K562 (cell line): ENCODE measurements around the gene SERHL2. TPM values are rescaled to one million over a fixed set of nuclear protein-coding genes. Genes with fewer than 3 reads are reported as not detected.
A peak's percentile ranks its signal among the peaks of the same experiment; 100 is the strongest.

Experiments
- ARHGAP35 ChIP-seq: fragments of 450-650 bp; IDR thresholded peaks from 2 replicates; pipeline ENCODE4 v1.6.1; 2018; ENCODE audit not compliant: partially characterized antibody
- C11orf30 ChIP-seq: fragments of 450-650 bp; IDR thresholded peaks from 2 replicates; pipeline ENCODE4 v1.6.1; 2016; ENCODE audit warnings: low read depth, mild to moderate bottlenecking
- CAMTA2 ChIP-seq: fragments of 250-450 bp; sonication (Bioruptor Pico); conservative IDR thresholded peaks from 2 replicates; pipeline ENCODE4 v1.5.1; 2022
- CTBP1 ChIP-seq: fragments of 450-650 bp; IDR thresholded peaks from 2 replicates; pipeline ENCODE4 v1.6.1; 2016; ENCODE audit warnings: borderline replicate concordance
- DIDO1 ChIP-seq: fragments of 450-650 bp; IDR thresholded peaks from 2 replicates; pipeline ENCODE4 v1.6.1; 2016; ENCODE audit warnings: low read depth, missing biosample characterization, missing genetic modification characterization
- EHMT2 ChIP-seq: fragments of 450-650 bp; IDR thresholded peaks from 2 replicates; pipeline ENCODE4 v1.6.1; 2018; ENCODE audit warnings: antibody characterized with exemption
- ETV5 ChIP-seq: sonication (generic); formaldehyde crosslinking; IDR thresholded peaks from 2 replicates; pipeline ENCODE4 v1.4.0; 2020; ENCODE audit warnings: low read depth, mild to moderate bottlenecking, missing genetic modification reagents
- FOS ChIP-seq: IDR thresholded peaks from 3 replicates; pipeline ENCODE4 v1.6.1; 2011; ENCODE audit not compliant: insufficient read length; ENCODE audit errors: extremely low read depth
- GABPB1 ChIP-seq: sonication (generic); formaldehyde crosslinking; IDR thresholded peaks from 2 replicates; pipeline ENCODE4 v1.8.0; 2022; ENCODE audit warnings: mild to moderate bottlenecking, missing genetic modification reagents
- KDM4B ChIP-seq, 2 experiments: fragments of 450-650 bp in 1 of 2; sonication (generic) in 1 of 2; IDR thresholded peaks; 2 replicates each; pipeline ENCODE4 v1.6.1; 2016 to 2017; ENCODE audit warnings: borderline replicate concordance in 2 of 2, antibody characterized with exemption in 1 of 2, low read depth in 1 of 2, mild to moderate bottlenecking in 1 of 2
- KLF10 ChIP-seq: fragments of 250-450 bp; sonication (Bioruptor Pico); IDR thresholded peaks from 2 replicates; pipeline ENCODE4 v1.6.1; 2021; ENCODE audit warnings: matching md5 sums
- NR2C2 ChIP-seq, 2 experiments: fragments of 200-800 bp in 1 of 2; sonication (Bioruptor generic) in 1 of 2; sonication (generic) in 1 of 2; formaldehyde crosslinking in 1 of 2; IDR thresholded peaks; 2 replicates each; pipeline versions ENCODE4 v1.6.1 to v1.8.0; 2016 to 2022; ENCODE audit warnings: mild to moderate bottlenecking in 1 of 2, missing compliant biosample characterization in 1 of 2, missing genetic modification characterization in 1 of 2, missing genetic modification reagents in 1 of 2
- NRF1 ChIP-seq, 2 experiments: fragments of 450-650 bp; IDR thresholded peaks in 1 of 2; conservative IDR thresholded peaks in 1 of 2; 2 replicates each; pipeline ENCODE4 v1.6.1; 2014; ENCODE audit warnings: mild to moderate bottlenecking in 2 of 2
- PRPF4 ChIP-seq: fragments of 200-400 bp; formaldehyde crosslinking; IDR thresholded peaks from one replicate; pipeline ENCODE4 v1.6.1; 2017; ENCODE audit warnings: low read length, low read depth, mild to moderate bottlenecking; ENCODE audit not compliant: insufficient read depth, poor library complexity, severe bottlenecking
- RBFOX2 ChIP-seq: fragments of 200-400 bp; formaldehyde crosslinking; IDR thresholded peaks from 2 replicates; pipeline ENCODE4 v1.6.1; 2017; ENCODE audit warnings: low read depth, mild to moderate bottlenecking, low read length, moderate library complexity
- RHOXF2B ChIP-seq: fragments of 250-450 bp; sonication (Bioruptor Pico); conservative IDR thresholded peaks from 2 replicates; pipeline ENCODE4 v1.5.1; 2021
- TARDBP ChIP-seq: fragments of 450-650 bp; IDR thresholded peaks from 2 replicates; pipeline ENCODE4 v1.6.1; 2016
- polyA plus RNA-seq, 8 experiments: library from polyadenylated mRNA; depleted of rRNA in 4 of 8; stranded (reverse) in 5 of 8; unstranded in 3 of 8; fragments of >200 nt; fragmentation: Nextera tagmentation in 2 of 8; fragmentation: Illumina TruSeq in 1 of 8; extraction: Ambion mirVana in 2 of 8; extraction: Trizol in 1 of 8; gene quantifications; 2 replicates each; pipeline versions ENCODE4 v1.2.1 to v1.2.3, GENCODE V29; 2011 to 2014; ENCODE audit warnings: inconsistent platforms in 1 of 8, missing spikeins in 1 of 8
- total RNA-seq, 7 experiments: library from RNA; depleted of rRNA in 6 of 7; stranded (reverse); fragments of >200 nt in 6 of 7; fragmentation: Illumina TruSeq in 2 of 7; extraction: Trizol in 2 of 7; gene quantifications; 2 replicates each; pipeline versions ENCODE4 v1.2.1 to v1.2.3, GENCODE V29; 2011 to 2021; ENCODE audit warnings: low replicate concordance in 1 of 7
- TF ChIP-seq, protein P1 (sequence below), 3 experiments: fragments of 200-800 bp in 1 of 3; fragments of 250-450 bp in 1 of 3; fragments of 450-650 bp in 1 of 3; sonication (Bioruptor Pico) in 1 of 3; sonication (Bioruptor generic) in 1 of 3; formaldehyde crosslinking in 1 of 3; IDR thresholded peaks; 2 replicates each; pipeline versions ENCODE4 v1.6.1 to v1.8.0; 2016 to 2022; ENCODE audit warnings: mild to moderate bottlenecking in 2 of 3, missing genetic modification characterization in 2 of 3, missing compliant biosample characterization in 1 of 3, moderate library complexity in 1 of 3
- TF ChIP-seq, protein P2 (sequence below): fragments of 250-450 bp; sonication (Bioruptor Pico); IDR thresholded peaks from 2 replicates; pipeline ENCODE4 v1.6.1; 2021; ENCODE audit warnings: mild to moderate bottlenecking

SERHL2 gene
- total and polyA plus RNA-seq, 9 of the 15 experiments (the other 6 are each of a cell fraction or from before 2014, with no cell fraction given), result 19.9 to 62.6 (median 25.2) TPM

DNA sequence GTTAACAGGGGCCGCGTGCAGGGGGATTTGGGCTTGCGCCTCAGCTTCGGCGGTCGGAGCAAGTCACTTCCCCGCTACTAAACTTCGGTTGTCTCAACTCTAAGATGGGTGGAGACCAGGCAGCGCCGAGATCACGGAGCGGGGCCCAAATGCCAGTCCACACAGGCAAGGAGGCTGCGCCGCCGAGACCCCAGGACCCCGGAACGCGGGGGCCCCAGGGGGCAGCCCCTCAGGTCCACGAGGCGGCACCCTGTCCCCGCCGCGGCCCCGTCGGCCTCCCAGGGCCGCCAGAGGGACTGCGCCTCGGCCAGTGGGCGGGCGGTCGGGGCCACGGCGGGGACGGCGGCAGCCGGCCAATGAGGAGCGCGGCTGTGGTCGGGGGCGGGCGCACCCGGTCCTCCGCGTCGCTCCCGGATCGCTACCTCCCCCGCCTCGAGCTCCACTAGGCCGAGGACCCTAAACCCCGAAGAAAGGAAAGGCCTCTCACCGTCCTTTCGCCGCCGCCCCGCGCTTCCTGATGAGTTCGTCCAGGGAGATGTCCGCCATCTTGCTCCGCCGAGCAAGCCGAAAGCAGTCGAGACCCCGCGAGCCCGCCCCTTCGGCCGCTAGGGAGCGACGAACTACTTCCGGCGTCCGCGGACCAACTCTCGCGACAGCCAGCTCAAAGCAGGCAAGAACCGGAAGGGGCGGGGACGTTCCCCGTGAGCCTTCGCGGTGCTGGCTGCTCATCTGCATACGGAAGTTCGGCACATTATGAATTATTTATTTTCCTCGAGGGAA, 60.7 kb downstream of the SERHL2 start, which contains the start of gene POLDIP3 (continued):
- TF ChIP-seq GABPB1 (CRISPR knock-in tag) (peak; percentile 96), CAMTA2 (CRISPR knock-in tag) (no peak), C11orf30 (peak; percentile 62), ARHGAP35 (peak; percentile 61), CTBP1 (peak; percentile 63; the same call in 1 of the 2 replicates), RHOXF2B (no peak), NRF1 (conservative IDR thresholded peaks at IDR 0.05 in 1 of 2, IDR thresholded peaks at IDR 0.05 in 1 of 2) (peak; percentile 54 to 59; a peak in 2 of 4 replicates), EHMT2 (no peak), NR2C2 (CRISPR knock-in tag; IDR thresholded peaks at IDR 0.05) (peak; percentile 25; the same call in 1 of the 2 replicates), NR2C2 (tag; IDR thresholded peaks at IDR 0.05) (peak; percentile 97), KDM4B (IDR thresholded peaks at IDR 0.05; ENCODE audit: borderline replicate concordance in 2 of 2, low read depth in 1 of 2) (no peak), DIDO1 (tag) (peak; percentile 63; the same call in 1 of the 2 replicates), FOS (no peak), TARDBP (0 out of 2 replicates have a peak, but pooled peaks have one; percentile 40), KLF10 (CRISPR knock-in tag) (no peak), ETV5 (CRISPR knock-in tag) (peak; percentile 47; the same call in 1 of the 2 replicates), RBFOX2 (peak; percentile 86), PRPF4 (peak; percentile 12)
- TF ChIP-seq, protein P1, sequence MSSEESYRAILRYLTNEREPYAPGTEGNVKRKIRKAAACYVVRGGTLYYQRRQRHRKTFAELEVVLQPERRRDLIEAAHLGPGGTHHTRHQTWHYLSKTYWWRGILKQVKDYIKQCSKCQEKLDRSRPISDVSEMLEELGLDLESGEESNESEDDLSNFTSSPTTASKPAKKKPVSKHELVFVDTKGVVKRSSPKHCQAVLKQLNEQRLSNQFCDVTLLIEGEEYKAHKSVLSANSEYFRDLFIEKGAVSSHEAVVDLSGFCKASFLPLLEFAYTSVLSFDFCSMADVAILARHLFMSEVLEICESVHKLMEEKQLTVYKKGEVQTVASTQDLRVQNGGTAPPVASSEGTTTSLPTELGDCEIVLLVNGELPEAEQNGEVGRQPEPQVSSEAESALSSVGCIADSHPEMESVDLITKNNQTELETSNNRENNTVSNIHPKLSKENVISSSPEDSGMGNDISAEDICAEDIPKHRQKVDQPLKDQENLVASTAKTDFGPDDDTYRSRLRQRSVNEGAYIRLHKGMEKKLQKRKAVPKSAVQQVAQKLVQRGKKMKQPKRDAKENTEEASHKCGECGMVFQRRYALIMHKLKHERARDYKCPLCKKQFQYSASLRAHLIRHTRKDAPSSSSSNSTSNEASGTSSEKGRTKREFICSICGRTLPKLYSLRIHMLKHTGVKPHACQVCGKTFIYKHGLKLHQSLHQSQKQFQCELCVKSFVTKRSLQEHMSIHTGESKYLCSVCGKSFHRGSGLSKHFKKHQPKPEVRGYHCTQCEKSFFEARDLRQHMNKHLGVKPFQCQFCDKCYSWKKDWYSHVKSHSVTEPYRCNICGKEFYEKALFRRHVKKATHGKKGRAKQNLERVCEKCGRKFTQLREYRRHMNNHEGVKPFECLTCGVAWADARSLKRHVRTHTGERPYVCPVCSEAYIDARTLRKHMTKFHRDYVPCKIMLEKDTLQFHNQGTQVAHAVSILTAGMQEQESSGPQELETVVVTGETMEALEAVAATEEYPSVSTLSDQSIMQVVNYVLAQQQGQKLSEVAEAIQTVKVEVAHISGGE (CRISPR knock-in tag; IDR thresholded peaks at IDR 0.05), result peak in 1 of 3 experiments; percentile 88; a peak in 2 of 6 replicates
- TF ChIP-seq, protein P2, sequence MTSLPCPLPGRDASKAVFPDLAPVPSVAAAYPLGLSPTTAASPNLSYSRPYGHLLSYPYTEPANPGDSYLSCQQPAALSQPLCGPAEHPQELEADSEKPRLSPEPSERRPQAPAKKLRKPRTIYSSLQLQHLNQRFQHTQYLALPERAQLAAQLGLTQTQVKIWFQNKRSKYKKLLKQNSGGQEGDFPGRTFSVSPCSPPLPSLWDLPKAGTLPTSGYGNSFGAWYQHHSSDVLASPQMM (CRISPR knock-in tag), result no peak
